Chondrocyte (in vitro differentiated cells): ENCODE measurements around the gene SOX18. TPM values are rescaled to one million over a fixed set of nuclear protein-coding genes. Genes with fewer than 3 reads are reported as not detected.

ENCODE experiments used
- DNase-seq: peaks from one replicate; pipeline ENCODE4 v3.0.0; 2021; ENCODE audit warnings: mixed read lengths, low spot score
- H3K27ac Mint-ChIP-seq: one replicate; pipeline ENCODE4 v1.8.0; 2021; ENCODE audit warnings: mild to moderate bottlenecking, moderate library complexity, mixed read lengths; ENCODE audit not compliant: unreplicated experiment
- H3K27me3 Mint-ChIP-seq: 2 replicates; pipeline ENCODE4 v1.8.0; 2021; ENCODE audit warnings: low read depth, mixed read lengths
- H3K36me3 Mint-ChIP-seq: 2 replicates; pipeline ENCODE4 v1.8.0; 2021; ENCODE audit warnings: low read depth, mixed read lengths
- H3K4me1 Mint-ChIP-seq: 2 replicates; pipeline ENCODE4 v1.8.0; 2021; ENCODE audit warnings: low read depth, mild to moderate bottlenecking, mixed read lengths
- H3K4me3 Mint-ChIP-seq: one replicate; pipeline ENCODE4 v1.8.0; 2021; ENCODE audit warnings: mild to moderate bottlenecking, moderate library complexity, mixed read lengths; ENCODE audit not compliant: unreplicated experiment
- H3K9me3 Mint-ChIP-seq: 2 replicates; pipeline ENCODE4 v1.8.0; 2021; ENCODE audit warnings: low read depth, mixed read lengths
- CTCF ChIP-seq: fragments of 200-600 bp; sonication (generic); IDR thresholded peaks from 2 replicates; pipeline ENCODE4 v1.5.0; 2021; ENCODE audit warnings: antibody characterized with exemption, mild to moderate bottlenecking, moderate library complexity
- total RNA-seq: library from RNA; stranded (reverse); gene quantifications from 3 replicates; pipeline ENCODE4 v1.2.1, GENCODE V29; 2021

The SOX18 gene
- total RNA-seq, 1 donor from 2014 or later = 2.3 TPM

- no peak for DNase-seq
- Mint-ChIP-seq H3K4me1 (peaks cover 27% of the 10 kb centered on the region), H3K36me3 (no peaks in the 10 kb centered on the region), H3K27me3 (peaks cover 1% of the 10 kb centered on the region), H3K27ac (no peak overlapping the region), H3K4me3 (no peak overlapping the region), H3K9me3 (no peaks in the 10 kb centered on the region)
- no peak for TF ChIP-seq CTCF
These were observed 916 bp downstream of the SOX18 start for GRCh38 chr20:64048402-64049044.

DNA sequence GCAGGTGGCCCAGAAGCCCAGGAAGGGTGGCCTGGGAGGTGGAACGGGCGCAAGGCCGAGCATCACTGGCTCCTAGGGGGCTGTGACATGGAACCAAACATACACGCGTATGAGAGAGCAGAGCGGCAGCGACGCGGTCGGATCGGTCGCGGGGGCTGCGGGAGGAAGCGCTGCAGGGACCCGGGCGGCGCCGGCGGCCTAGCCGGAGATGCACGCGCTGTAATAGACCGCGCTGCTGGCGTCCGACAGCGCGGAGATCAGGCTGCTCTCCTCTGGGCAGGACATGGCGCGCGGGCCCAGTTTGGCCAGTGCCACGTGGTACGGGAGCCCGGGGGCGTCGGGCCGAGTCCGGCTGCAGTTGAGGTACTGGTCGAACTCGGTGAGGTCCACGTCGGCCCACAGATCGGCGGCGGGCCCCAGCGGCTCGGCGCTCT, 1.5 kb downstream of the SOX18 start:
- TF ChIP-seq CTCF = no peak
- Mint-ChIP-seq H3K27ac (no peak overlapping the region), H3K9me3 (no peaks in the 10 kb centered on the region), H3K27me3 (peaks cover 1% of the 10 kb centered on the region), H3K36me3 (no peaks in the 10 kb centered on the region), H3K4me1 (peaks cover 25% of the 10 kb centered on the region), H3K4me3 (peak overlapping the region; percentile 45)
- DNase-seq = no peak

DNA sequence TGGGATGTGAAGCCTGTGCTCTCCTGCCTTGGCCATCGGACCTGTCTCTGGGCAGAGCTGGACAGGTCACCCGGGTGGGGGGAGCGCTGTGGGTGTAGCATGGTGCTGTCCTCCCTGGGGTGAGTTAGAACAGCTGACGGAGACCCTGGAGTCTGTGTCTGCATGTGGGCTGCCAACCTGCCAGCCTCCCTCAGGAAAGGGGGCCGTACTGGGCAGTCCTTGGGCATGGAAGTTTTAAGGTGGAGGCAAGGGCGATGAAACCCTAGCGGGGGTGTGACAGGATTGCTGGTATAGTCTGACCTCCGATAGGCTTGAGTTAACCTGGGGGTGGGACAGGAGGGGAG, 2.4 kb downstream of the SOX18 start:
- H3K9me3 Mint-ChIP-seq = no peaks in the 10 kb centered on the region
- peaks cover 25% of the 10 kb centered on the region for H3K4me1 Mint-ChIP-seq
- peaks cover 1% of the 10 kb centered on the region for H3K27me3 Mint-ChIP-seq
- no peak overlapping the region for H3K27ac Mint-ChIP-seq
- TF ChIP-seq CTCF = no peak
- DNase-seq = no peak
- no peaks in the 10 kb centered on the region for H3K36me3 Mint-ChIP-seq
- no peak overlapping the region for H3K4me3 Mint-ChIP-seq

GRCh38 chr20:64045346-64046011, 4.0 kb downstream of the SOX18 start:
- Mint-ChIP-seq H3K4me3 (no peak overlapping the region), H3K27ac (no peak overlapping the region), H3K36me3 (no peaks in the 10 kb centered on the region), H3K27me3 (peaks cover 3% of the 10 kb centered on the region), H3K9me3 (no peaks in the 10 kb centered on the region), H3K4me1 (peaks cover 25% of the 10 kb centered on the region)
- TF ChIP-seq CTCF = no peak
- no peak for DNase-seq

DNA sequence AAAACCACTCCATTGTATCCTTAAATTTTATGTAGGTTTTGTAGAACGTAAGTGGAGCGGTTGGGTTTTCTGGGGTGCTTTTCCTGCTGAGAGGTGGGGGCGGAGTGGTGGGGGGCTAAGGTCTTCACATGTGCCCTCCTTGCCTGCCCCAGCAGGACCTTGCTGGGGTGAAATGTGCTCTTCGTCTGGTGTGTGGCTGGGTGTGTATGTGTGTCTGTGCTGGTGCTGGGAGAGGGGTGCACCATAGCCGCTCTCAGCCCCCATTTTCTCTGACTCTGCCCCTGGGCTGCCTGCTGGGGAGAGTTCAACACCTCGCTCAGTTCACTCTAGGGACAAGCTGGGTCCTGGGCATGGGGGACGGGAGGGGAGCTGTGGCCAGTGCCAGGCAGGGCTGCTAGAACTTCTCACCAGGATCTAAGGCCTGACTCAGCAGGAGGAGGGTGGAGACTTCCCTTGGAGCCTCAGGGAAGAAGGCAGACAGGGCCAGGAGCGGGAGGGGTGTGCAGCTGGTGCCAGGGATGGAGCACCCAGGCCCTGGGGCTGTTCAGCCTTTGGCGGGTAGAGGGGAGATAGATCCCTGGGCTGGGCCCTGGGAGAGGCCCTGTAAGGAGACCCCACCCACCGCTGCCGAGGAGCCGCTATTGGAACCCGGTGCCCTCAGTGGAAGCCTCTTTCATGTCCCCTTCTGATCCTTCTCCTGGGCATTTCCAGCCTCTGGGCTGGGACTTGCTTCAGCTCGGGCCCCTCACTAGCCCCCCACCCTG, 4.8 kb downstream of the SOX18 start:
- Mint-ChIP-seq H3K9me3 (no peaks in the 10 kb centered on the region), H3K27me3 (peaks cover 5% of the 10 kb centered on the region), H3K36me3 (no peaks in the 10 kb centered on the region), H3K4me1 (peaks cover 26% of the 10 kb centered on the region), H3K4me3 (no peak overlapping the region), H3K27ac (peak overlapping the region; percentile 63)
- no peak for DNase-seq
- TF ChIP-seq CTCF = no peak
